Measurements from ENCODE around the gene RXRA.
"Not testable (repeated sequence)": the region's sequence is repeated elsewhere in the genome, so short reads cannot be mapped to it uniquely, and the experiment has no call there.

Gene RXRA

DNA sequence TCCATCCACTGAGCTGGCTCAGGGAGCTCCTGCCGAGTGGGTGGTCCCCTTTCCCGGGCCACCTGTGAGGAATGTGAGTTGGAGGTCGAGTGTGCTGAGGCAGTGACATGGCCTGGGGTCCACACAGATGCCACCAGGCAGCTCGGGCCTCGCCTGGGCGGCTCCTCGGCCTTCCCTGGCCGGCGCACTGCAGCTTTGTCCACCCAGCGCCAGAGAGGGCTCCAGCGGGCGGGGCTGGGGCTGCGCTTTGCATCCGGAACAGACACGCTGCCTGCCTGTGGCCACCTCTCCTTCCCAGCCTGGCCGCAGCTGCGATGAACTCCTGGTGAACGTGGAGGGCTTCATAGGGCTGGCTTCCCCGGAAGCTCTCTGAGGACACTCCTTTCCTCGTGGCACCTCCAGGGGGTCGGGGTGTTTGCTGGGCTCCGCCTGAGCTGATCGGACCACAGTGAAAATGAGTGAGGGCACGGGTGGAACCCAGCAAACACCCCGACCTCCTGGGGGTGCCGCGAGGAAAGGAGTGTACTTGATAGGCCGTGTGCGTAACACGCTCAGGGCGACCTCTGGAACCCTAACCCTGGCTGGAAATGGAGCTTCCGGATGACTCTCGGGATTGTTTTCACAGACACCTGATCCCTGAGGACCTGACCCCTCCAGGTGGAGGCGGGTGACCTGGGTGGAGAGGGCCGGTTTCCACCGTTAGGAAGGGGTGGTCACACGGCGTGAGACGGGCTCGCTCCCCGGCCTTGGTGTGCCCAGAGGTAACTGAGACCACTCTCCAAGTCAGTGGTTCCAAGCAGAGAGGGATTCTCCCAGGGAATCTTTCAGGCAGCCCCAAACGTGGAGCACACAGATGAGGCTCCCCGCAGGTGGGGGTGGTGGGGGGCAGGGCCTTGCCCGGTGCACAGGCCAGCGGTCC, 31.8 kb upstream of the RXRA start:
- FAIRE-seq, result no peak

DNA sequence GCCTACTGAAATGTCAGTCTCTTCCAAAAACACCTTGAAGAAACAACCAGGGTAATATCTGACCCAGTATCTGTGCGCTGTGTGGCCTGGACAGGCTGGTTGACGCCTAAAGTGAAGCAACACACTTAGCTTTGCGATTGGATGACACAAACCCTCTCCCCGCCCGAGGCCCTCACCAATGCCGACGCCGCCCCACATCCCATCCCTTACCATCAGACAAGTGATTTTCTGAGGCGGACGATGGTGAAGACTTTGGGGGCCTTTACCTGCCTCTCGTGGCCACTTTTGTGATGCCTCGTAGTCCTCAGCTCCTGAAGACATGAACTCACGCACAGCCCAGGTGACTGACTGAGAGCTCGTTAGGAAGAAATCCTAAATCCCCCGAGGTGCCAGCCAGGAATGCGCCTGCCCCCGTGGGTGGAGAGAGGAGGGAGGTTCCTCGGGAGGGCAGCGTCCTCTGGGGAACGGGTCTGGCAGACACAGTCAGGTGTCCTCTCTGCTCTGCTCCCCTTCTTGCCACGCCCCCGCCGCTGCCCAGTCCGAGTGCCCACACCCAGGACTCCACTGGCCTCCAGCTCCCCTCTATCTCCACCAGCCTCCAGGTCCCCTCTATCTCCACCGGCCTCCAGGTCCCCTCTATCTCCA, 31.0 kb upstream of the RXRA start:
- FAIRE-seq, result no peak

DNA sequence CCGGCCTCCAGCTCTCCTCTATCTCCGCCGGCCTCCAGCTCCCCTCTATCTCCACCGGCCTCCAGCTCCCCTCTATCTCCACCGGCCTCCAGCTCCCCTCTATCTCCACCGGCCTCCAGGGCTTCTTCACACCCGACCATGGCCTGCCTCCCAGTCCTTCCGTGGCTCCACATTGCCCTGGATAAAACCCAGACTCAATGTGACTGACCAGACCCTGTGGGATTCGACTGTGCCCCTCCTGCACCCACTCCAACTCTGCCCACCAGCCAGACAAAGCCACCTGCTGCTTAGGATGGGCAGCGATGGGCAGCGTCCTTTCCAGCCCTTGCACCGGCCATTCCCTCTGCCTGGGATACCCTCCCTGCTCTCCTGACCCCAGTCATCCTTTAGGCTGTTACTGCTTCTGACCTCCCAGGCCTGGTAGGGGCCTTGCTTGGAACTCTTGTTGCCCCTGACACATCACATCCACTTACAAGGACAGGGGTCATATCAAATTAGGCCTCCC, 30.5 kb upstream of the RXRA start:
- FAIRE-seq, result no peak

DNA sequence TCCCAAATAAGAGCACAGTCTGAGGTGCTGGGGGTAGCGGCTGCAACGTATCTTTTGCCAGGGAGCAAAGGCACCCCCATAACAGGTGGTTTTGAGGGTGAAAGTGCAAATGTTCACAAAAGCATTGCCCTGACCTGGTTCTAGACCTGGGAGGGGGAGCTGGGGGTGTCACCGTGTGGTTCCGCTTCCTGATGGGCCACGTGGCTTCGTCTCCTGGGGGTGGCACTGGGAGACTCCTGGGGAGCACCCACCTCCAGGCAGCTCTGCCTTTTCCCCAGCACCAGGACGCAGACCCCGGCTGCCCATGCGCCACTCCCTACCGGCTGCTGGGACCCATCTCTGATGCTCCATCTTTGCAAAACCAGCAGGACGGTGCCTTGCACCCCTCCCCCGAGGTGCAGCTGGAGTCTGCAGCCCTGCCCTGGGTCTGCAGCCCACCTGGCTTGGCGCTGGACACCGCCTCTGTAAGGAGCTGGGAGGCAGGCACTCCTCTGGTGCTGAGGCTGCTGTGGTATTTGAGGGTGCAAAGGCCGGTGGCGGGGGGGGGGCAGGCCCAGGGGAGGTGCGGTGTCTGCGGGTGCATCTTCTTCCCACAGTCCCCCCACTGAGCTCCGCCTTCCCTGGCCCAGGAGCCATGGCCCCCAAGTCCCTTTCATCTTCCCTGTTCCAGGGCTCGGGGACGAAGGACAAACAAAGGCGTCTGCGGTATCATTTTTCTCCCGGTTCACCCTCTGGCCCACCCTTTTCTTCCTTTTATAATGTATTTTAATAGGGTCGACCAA, 29.8 kb upstream of the RXRA start:
- no peak for FAIRE-seq

DNA sequence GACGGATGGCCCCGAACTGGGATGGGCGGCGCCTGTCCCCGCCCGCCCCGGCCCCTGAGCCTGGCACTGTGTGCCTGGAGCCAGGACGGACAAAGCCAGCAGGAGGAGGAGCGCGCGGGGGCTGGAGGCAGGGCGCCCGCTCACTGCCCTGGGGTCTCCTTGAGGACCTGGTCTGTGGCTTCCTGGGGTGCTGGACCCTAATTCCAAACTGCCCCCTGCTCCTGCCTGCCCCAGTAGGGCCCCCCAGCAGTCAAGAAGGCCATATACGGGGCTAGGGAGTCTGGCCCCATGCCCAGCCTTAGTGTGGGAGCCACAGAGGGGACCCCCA, 29.2 kb upstream of the RXRA start:
- no peak for FAIRE-seq

DNA sequence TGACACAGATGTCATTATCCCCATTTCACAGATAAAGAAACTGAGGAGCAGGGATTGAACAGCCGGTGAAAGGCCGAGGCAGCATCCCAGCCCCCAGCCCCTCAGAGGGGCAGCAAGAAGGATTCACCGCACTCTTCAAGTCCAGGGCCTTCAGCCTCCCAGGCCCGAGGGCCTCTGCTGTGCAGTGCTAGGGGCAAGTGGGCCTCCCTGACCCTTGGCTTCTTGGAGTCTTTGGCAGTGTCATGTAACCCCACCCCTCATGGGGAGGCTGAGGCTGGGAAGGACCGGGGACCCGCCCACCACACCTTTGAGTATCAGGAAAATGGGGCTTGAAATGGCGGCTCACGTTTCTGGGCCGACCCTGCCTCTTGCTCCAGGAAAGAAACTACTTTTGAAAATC, 28.7 kb upstream of the RXRA start:
- FAIRE-seq, result no peak

DNA sequence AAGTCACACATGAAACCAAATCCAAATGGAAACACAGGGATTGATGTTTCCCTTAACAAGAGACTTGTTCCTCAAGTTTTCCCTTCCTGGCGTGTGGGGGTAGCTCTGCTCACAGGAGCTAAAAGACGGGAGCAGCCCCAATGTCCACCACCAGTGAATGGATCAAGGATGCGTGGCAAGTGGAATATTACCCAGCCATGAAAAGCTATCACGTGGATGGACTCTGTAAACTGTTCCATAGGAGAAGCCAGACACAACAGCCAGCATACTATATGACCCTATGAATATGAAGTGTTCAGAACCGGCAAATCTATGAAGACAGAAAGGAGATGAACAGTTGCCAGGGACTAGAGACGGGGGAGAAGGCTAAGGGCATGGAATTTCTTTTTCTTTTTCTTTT, 28.3 kb upstream of the RXRA start:
- no peak for FAIRE-seq

DNA sequence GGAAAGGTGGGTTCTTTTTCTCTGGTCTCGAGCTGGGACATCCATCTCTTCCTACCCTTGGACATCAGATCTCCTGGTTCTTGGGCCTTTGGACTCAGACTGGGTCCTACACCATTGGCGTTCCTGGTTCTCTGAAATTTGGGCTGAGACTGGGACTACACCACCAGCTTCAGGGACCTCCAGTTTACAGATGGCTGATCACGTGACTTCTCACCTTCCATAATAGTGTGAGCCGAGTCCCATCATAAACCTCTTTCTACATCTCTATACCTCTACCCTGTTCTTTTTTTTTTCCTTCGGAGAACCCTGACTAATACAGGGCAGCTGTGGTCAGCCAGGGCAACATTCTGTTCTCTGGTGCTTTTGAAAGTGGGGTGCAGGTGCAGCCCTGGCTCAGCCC, 27.2 kb upstream of the RXRA start:
- no peak for FAIRE-seq

DNA sequence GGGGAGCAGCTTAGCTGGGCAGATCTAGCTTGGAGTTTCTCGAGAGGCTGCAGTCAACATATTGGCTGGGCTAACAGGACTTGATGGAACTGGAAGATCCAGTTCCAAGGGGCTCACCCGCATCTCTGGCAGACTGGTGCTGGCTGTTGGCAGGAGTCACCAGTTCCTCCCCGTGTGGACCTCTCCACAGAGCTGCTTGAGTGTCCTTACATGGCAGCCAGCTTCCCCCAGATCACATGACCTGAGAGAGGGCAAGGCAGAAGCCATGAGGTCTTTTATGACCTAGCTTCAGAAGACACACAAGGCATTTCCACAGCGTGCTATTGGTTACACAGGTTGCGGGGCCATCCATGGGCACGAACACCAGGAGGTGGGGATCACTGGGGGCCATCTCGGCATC, 26.4 kb upstream of the RXRA start:
- FAIRE-seq, result no peak

DNA sequence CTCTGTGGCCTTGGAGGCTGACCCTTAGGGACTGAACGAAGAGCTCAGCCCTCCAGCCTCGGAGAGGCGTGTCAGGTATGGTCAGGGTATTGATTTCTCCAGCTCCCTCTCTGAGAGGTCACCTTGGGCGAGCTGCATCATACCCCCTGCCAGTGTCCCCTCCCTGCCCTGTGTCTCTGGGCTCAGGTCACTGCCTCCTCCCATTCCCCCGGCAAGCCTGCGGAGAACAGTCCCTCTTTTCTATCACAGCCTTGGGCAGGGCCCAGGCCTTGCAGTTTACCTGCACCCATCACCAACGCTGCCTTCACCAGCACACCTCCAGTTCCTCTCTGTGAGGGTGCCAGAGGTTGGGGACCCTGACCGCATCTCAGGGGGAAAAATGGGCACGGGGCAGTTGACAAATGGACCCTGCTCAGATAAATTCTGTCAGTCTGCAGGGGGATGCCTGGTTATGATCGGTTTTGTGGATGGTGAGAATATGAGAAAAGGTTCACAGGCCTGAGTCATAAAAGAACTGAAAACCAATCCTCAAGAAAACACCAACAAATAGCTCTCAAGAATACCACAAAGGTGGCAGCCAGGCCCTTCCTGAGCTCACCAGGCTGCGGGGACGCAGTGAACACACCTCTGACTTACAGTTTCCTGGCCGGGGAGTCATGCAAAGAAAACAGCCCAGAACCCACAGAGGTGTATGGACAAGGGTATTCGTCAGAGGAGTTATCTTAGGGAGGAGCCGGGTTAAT, 24.7 kb upstream of the RXRA start:
- FAIRE-seq, result no peak

DNA sequence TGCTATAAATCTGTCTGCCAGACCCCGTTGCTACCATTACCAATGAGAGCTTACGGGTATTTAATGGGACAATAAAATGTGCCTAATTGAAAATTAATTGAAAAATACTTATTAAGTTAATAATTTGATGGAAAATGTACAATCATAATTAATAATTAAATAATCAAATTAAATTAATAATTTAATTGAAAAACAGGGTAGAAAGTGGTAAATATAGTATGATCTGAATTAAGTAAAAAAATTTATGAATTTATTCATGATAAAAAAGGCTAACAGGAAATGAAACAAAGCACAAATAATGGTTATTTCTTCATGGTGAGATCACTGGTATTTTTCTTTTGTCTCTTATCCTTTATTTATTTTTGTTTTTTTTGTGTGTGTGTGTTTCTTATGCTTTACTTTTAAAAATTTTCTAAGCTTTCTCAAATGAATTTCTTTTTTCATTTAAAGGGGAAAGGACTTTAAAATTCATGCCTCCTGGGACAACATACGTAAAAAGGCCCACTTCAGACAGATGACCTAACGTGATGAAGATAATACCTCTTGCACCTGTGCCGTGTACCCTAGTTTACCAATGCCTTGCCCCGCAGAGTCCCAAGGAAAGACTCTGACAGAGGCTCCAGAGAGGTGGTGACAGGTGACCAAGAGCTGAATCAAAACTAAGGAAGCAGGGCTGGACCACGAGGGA, 24.0 kb upstream of the RXRA start:
- peak; percentile 78 for FAIRE-seq

DNA sequence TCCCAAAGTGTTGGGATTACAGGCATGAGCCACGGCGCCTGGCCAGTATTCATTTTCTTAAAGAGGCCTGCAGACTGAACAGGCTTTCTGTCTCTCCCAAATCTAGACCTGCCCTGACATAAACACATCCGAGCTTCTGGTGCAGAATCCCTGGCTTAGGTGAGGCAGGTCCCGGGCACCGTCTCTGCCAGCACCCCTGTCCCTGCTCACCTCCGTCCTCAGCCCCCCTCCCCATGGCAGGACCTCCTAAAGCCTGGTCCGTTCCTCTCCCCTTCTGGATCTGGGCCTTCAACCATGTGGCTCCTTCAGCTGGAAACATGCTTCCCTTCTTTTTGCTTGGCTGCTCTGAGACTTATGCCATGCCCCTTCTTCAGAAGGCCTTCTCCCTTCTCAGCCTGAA, 22.7 kb upstream of the RXRA start:
- no peak for FAIRE-seq

DNA sequence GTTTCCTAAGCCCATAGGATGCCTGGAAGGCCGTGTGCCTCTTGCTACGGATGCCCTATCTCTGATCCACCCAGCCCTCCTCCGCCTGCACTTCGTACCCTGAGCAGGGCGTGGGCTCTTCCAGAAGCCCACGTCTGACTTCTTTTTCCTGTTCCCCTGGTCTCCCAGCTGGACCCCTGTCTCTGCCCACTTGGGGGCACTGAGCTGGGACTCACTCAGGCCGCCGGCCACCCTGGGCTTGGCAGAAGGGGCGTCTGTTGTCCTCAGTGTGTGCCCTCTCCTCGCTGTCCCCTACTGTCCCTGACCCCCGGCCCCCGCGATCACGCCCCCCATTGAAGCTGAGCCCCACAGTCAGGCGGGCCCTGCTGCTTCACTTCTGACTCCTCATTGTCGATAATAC, 22.0 kb upstream of the RXRA start:
- FAIRE-seq, result no peak

DNA sequence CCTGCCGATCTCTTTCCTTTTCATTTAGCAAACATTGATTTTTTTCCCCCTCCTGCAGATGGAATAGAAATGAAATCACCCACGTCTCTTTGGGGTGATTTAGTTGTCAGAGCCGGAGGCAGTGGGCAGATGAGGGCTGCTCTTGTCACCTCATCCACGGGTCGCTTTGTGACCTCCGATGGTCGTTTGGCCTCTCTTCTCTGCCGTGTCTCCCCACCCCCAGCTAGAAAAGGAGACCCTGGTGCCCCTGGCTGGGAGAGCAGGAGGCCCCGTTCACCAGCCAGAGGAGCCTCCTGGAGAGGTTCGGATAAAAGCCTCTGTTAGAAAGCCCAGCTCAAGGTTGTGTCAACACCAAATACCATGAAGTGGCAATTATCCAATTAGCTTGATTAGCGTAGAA, 21.6 kb upstream of the RXRA start:
- FAIRE-seq, result no peak

DNA sequence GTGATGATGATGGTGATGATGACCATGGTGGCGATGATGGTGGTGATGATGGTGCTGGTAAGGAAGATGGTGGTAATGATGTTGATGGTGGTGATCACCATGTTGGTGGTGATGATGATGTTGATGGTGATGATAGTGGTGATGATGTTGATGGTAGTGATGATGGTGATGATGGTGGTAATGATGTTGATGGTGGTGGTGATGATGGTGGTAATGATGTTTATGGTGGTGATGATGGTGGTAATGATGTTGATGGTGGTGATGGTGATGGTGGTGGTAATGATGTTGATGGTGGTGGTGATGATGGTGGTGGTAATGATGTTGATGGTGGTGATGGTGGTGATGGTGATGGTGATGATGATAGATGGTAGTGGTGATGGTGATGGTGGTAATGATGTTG, 20.7 kb upstream of the RXRA start:
- no peak for FAIRE-seq

DNA sequence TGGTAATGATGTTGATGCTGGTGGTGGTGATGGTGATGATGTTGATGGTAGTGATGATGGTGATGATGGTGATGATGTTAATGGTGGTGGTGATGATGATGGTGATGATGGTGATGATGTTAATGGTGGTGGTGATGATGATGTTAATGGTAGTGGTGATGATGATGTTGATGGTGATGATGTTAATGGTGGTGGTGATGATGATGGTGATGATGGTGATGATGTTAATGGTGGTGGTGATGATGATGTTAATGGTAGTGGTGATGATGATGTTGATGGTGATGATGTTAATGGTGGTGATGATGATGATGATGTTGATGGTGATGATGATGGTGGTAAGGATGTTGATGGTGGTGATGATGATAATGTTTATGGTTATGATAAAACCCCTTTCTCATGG, 20.2 kb upstream of the RXRA start:
- not testable (repeated sequence) for FAIRE-seq

DNA sequence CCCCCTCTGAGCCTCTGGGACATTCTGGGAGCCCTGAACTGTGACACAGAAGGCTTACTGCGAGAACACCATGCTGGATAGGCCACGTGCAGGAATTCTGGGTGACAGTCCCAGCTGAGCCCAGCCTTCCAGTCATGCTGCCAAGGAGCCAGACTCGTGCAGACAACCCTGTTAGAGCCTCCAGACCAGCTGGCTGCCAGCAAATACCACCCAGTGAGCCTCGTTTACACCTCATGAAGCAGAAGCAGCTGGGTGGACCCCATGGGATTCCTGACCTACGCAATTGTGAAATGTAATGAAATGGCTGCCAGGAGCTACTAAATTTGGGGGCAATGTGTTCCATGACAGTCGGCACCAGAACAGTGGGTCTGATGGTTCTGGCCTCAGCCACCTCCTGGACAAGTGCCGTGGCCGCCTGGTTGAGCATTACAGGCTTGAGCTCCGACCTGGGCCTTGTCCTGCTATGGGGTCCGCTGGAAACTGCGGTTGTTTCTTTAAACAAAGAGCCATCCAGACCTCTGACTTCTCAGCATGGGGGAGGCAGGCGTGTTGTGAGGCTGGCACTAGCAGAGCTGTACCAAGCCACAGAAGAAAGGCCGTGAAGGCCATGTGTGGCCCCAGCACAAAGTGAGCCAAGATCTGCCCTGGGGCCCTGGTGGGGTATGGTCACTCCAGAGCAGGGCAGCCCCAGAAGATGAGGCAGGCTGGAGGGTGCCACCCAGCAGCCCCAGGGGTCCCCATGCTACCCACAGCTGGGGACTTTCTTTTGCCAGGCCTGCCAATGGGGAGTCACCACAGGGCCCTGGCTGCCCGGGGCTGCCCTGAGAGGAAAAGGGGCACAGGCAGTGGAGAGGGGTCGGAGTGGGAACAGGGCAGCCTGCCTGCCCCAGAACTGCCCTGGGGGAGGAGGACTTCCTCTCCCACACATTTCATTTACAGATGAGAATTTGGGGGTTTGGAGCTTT, 19.3 kb upstream of the RXRA start:
- no peak for FAIRE-seq

DNA sequence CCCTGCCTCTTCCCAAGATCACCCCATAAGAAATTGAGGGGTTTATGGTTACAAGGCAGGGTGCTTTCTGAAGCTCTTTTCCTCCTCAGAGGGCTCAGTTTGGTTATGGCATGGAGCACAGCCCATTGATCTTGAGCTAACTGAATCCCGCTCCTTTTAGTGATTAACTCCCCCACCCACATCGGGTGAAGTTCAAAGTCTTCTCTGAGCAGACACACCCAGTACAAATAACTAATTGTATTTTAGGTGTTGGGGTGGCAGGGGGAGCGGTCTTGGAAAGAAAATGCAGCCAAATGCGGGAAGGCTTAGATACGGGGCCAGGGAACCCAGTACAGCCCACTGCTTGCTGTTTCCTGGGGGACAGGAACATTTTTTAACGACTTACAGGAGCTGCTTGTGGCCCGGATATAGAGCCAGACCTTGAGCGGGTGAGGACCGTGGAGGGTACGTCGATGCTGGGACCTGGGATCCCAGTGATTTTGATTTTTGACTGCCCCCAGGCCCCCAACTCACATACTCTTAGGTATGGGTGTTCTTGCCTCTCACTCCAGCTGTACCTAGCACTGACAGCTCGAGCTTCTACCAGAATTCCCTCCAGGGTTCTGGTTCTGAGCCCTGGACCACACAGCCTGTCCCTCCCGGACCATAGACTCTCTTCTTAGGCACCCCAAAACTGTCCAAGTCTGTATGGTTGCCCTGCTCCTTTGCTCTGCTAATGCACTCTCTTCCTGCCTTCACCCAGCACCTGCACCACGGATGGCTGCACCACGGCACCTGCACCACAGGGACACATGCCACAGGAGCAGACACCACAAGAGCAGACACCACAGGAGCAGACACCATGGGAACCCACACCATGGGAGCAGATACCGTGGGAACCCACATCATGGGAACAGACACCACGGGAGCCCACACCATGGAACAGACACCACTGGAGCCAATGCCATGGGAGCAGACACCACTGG, 18.3 kb upstream of the RXRA start:
- FAIRE-seq, result no peak

DNA sequence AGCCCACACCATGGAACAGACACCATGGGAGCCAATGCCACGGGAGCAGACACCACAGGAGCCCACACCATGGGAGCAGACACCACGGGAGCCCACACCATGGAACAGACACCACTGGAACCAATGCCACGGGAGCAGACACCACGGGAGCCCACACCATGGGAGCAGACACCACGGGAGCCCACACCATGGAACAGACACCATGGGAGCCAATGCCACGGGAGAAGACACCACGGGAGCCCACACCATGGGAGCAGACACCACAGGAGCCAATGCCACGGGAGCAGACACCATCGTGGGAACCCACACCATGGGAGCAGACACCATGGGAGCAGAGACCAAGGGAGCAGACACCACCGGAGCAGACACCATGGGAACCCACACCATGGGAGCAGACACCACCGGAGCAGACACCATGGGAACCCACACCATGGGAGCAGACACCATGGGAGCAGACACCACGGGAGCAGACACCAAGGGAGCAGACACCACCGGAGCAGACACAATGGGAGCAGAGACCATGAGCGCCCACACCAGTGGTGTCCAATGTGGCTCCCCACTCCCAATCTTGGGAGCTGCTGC, 17.5 kb upstream of the RXRA start:
- FAIRE-seq, result not testable (repeated sequence)
